Measurements from ENCODE around the gene TSHZ2.

- TF ChIP-seq CTCF (IDR thresholded peaks at IDR 0.05) = no peak
- TF ChIP-seq POLR2AphosphoS5 (IDR thresholded peaks at IDR 0.05) = no peak
- TF ChIP-seq POLR2A (IDR thresholded peaks at IDR 0.05) = no peak
These were observed 215.4 kb downstream of the TSHZ2 start for GRCh38 chr20:53187392-53188068.

Measured in breast epithelium (tissue), 3 donors.